SW 1271 (cell line): Measurements from ENCODE around the gene ADH1C.
"Not testable (repeated sequence)": the region's sequence is repeated elsewhere in the genome, so short reads cannot be mapped to it uniquely, and the experiment has no call there.

Experiments used
- DNase-seq, 2 experiments: peaks; one replicate each; lab custom pipeline; 2025; lab: John Stamatoyannopoulos, UW

Gene ADH1C

GRCh38 chr4:99357948-99358347 is 5.4 kb upstream of the ADH1C start:
- no peak for DNase-seq

- no peak for DNase-seq
Observed at GRCh38 chr4:99356992-99357391, 4.4 kb upstream of the ADH1C start.

- DNase-seq: not testable (repeated sequence)
Observed at GRCh38 chr4:99356149-99356548, 3.6 kb upstream of the ADH1C start.

- DNase-seq: no peak
Observed at GRCh38 chr4:99351487-99351886, 1.1 kb downstream of the ADH1C start.

GRCh38 chr4:99349338-99349737 is 3.2 kb downstream of the ADH1C start:
- no peak for DNase-seq

- DNase-seq: not testable (repeated sequence)
Observed at GRCh38 chr4:99342624-99343023, 9.9 kb downstream of the ADH1C start.

GRCh38 chr4:99341426-99341825 is 11.1 kb downstream of the ADH1C start:
- no peak for DNase-seq

GRCh38 chr4:99339172-99339571 is 13.4 kb downstream of the ADH1C start:
- DNase-seq: no peak

- no peak for DNase-seq
Observed at GRCh38 chr4:99336553-99336952, 16.0 kb downstream of the ADH1C start.

- DNase-seq: no peak
Observed at GRCh38 chr4:99334880-99335279, 17.7 kb downstream of the ADH1C start.

- DNase-seq: no peak
Observed at GRCh38 chr4:99330648-99331047, 21.9 kb downstream of the ADH1C start.

- no peak for DNase-seq
Observed at GRCh38 chr4:99329876-99330275, 22.7 kb downstream of the ADH1C start.

GRCh38 chr4:99324979-99325378 is 27.6 kb downstream of the ADH1C start:
- DNase-seq: no peak

- DNase-seq: no peak
Observed at GRCh38 chr4:99324361-99324760, 28.2 kb downstream of the ADH1C start.

- DNase-seq: no peak
Observed at GRCh38 chr4:99323756-99324155, 28.8 kb downstream of the ADH1C start.

- no peak for DNase-seq
Observed at GRCh38 chr4:99321241-99322191, 31.0 kb downstream of the ADH1C start, which contains the start of gene ADH1B. Gene ADH1B (minus strand): TSS chr4:99321401. CDS start chr4:99321331, 70 bp downstream.

GRCh38 chr4:99317811-99318210 is 34.7 kb downstream of the ADH1C start:
- not testable (repeated sequence) for DNase-seq

GRCh38 chr4:99317354-99317753 is 35.2 kb downstream of the ADH1C start:
- DNase-seq: no peak

GRCh38 chr4:99315839-99316238 is 36.7 kb downstream of the ADH1C start:
- DNase-seq: no peak

GRCh38 chr4:99314211-99314610 is 38.3 kb downstream of the ADH1C start:
- no peak for DNase-seq

GRCh38 chr4:99310389-99310788 is 42.2 kb downstream of the ADH1C start:
- DNase-seq: no peak

- no peak for DNase-seq
Observed at GRCh38 chr4:99305638-99306400, 46.7 kb downstream of the ADH1C start.
